Measurements from ENCODE around the gene NECTIN1.
A peak's percentile ranks its signal among the peaks of the same experiment; 100 is the strongest.

Gene NECTIN1

GRCh38 chr11:119729581-119729927, 554 bp upstream of the NECTIN1 start:
- DNase-seq, result no peak

GRCh38 chr11:119728211-119728626, 781 bp downstream of the NECTIN1 start:
- no peak for DNase-seq

GRCh38 chr11:119727523-119728151, 1.4 kb downstream of the NECTIN1 start:
- peak; percentile 38 for DNase-seq

- DNase-seq, result no peak
Observed at GRCh38 chr11:119726585-119727522, 2.1 kb downstream of the NECTIN1 start.

GRCh38 chr11:119726150-119726553, 2.8 kb downstream of the NECTIN1 start:
- no peak for DNase-seq

GRCh38 chr11:119724956-119725355, 4.0 kb downstream of the NECTIN1 start:
- DNase-seq, result no peak

GRCh38 chr11:119723952-119724325, 5.1 kb downstream of the NECTIN1 start:
- DNase-seq, result no peak

GRCh38 chr11:119723243-119723951, 5.6 kb downstream of the NECTIN1 start:
- no peak for DNase-seq

- peak; percentile 99 for DNase-seq
Observed at GRCh38 chr11:119722281-119722794, 6.7 kb downstream of the NECTIN1 start.

GRCh38 chr11:119721129-119722120, 7.6 kb downstream of the NECTIN1 start:
- DNase-seq, result peak; percentile 48

- DNase-seq, result no peak
Observed at GRCh38 chr11:119720311-119720913, 8.6 kb downstream of the NECTIN1 start.

GRCh38 chr11:119717839-119718534, 11.0 kb downstream of the NECTIN1 start:
- no peak for DNase-seq

GRCh38 chr11:119716582-119717498, 12.2 kb downstream of the NECTIN1 start:
- no peak for DNase-seq

GRCh38 chr11:119714590-119714989, 14.4 kb downstream of the NECTIN1 start:
- DNase-seq, result no peak

- no peak for DNase-seq
Observed at GRCh38 chr11:119714189-119714588, 14.8 kb downstream of the NECTIN1 start.

- no peak for DNase-seq
Observed at GRCh38 chr11:119713359-119714040, 15.5 kb downstream of the NECTIN1 start.

- DNase-seq, result no peak
Observed at GRCh38 chr11:119712459-119713358, 16.3 kb downstream of the NECTIN1 start.

GRCh38 chr11:119712006-119712405, 17.0 kb downstream of the NECTIN1 start:
- no peak for DNase-seq

Data from NCI-H1105 (cell line).